H9 (cell line): ENCODE measurements around the gene ALG11. TPM values are rescaled to one million over a fixed set of nuclear protein-coding genes. Genes with fewer than 3 reads are reported as not detected.

ENCODE experiments used
- DNase-seq: peaks from one replicate; pipeline ENCODE4 v3.0.0-alpha.2; 2017
- H2AFZ ChIP-seq: one replicate; pipeline ENCODE4 v1.6.1; 2013; ENCODE audit warnings: mild to moderate bottlenecking, low read length, control low read depth, moderate library complexity
- H2AK5ac ChIP-seq: 2 replicates; pipeline ENCODE4 v1.6.1; 2013; ENCODE audit warnings: low read length, control low read depth, mixed read lengths; ENCODE audit not compliant: insufficient read length
- H2BK120ac ChIP-seq: one replicate; pipeline ENCODE4 v1.6.1; 2013; ENCODE audit warnings: low read depth, mild to moderate bottlenecking, low read length, control low read depth, inconsistent platforms; ENCODE audit not compliant: poor library complexity, severe bottlenecking
- H2BK12ac ChIP-seq: 2 replicates; pipeline ENCODE4 v1.6.1; 2013; ENCODE audit warnings: low read length, control low read depth, mixed read lengths, low read depth; ENCODE audit not compliant: insufficient read length
- H2BK15ac ChIP-seq: 2 replicates; pipeline ENCODE4 v1.6.1; 2013; ENCODE audit warnings: low read depth, low read length, control low read depth
- H2BK20ac ChIP-seq: one replicate; pipeline ENCODE4 v1.6.1; 2013; ENCODE audit warnings: low read depth, mild to moderate bottlenecking, low read length, control low read depth, inconsistent platforms; ENCODE audit not compliant: poor library complexity, severe bottlenecking
- H2BK5ac ChIP-seq: 2 replicates; pipeline ENCODE4 v1.6.1; 2013; ENCODE audit warnings: low read length, control low read depth, mixed read lengths; ENCODE audit not compliant: insufficient read length
- H3K14ac ChIP-seq: 2 replicates; pipeline ENCODE4 v1.6.1; 2013; ENCODE audit warnings: low read length, control low read depth; ENCODE audit not compliant: insufficient read depth
- H3K18ac ChIP-seq: 2 replicates; pipeline ENCODE4 v1.6.1; 2013; ENCODE audit warnings: low read depth, mild to moderate bottlenecking, mixed read lengths, low read length, control low read depth; ENCODE audit not compliant: insufficient read length
- H3K23ac ChIP-seq: 2 replicates; pipeline ENCODE4 v1.6.1; 2013; ENCODE audit warnings: low read length, control low read depth, mixed read lengths, low read depth; ENCODE audit not compliant: insufficient read length
- H3K23me2 ChIP-seq: 2 replicates; pipeline ENCODE4 v1.6.1; 2013; ENCODE audit warnings: low read depth, mild to moderate bottlenecking, mixed read lengths, low read length, control low read depth; ENCODE audit not compliant: insufficient read length, poor library complexity, severe bottlenecking
- H3K27ac ChIP-seq: 2 replicates; pipeline ENCODE4 v1.5.1; 2013; ENCODE audit warnings: low read length, control low read depth, mixed read lengths, low read depth; ENCODE audit not compliant: insufficient read length
- H3K27me3 ChIP-seq: 2 replicates; pipeline ENCODE4 v1.6.1; 2013; ENCODE audit warnings: low read length, control low read depth, inconsistent platforms; ENCODE audit not compliant: insufficient read depth
- H3K4ac ChIP-seq: 2 replicates; pipeline ENCODE4 v1.6.1; 2013; ENCODE audit warnings: low read depth, mild to moderate bottlenecking, control low read depth, inconsistent platforms, low read length, moderate library complexity
- H3K4me1 ChIP-seq: 2 replicates; pipeline ENCODE4 v1.6.1; 2013; ENCODE audit warnings: low read length, control low read depth, inconsistent platforms; ENCODE audit not compliant: insufficient read depth
- H3K4me2 ChIP-seq: 2 replicates; pipeline ENCODE4 v1.6.1; 2013; ENCODE audit warnings: low read length, control low read depth, mixed read lengths; ENCODE audit not compliant: insufficient read length, insufficient read depth
- H3K56ac ChIP-seq: 2 replicates; pipeline ENCODE4 v1.6.1; 2013; ENCODE audit warnings: low read depth, mild to moderate bottlenecking, mixed read lengths, low read length, control low read depth; ENCODE audit not compliant: insufficient read length
- H3K79me1 ChIP-seq: 2 replicates; pipeline ENCODE4 v1.6.1; 2013; ENCODE audit warnings: low read depth, mild to moderate bottlenecking, moderate library complexity, low read length, control low read depth, inconsistent platforms; ENCODE audit not compliant: insufficient read depth, poor library complexity, severe bottlenecking
- H3K79me2 ChIP-seq: 2 replicates; pipeline ENCODE4 v1.6.1; 2013; ENCODE audit warnings: low read length, control low read depth, inconsistent platforms; ENCODE audit not compliant: insufficient read depth
- H3K9ac ChIP-seq: 2 replicates; pipeline ENCODE4 v1.6.1; 2013; ENCODE audit warnings: low read length, control low read depth, mixed read lengths; ENCODE audit not compliant: insufficient read length; ENCODE audit errors: extremely low read depth
- H3K9me3 ChIP-seq: one replicate; pipeline ENCODE4 v1.6.1; 2013; ENCODE audit warnings: low read depth, low read length, inconsistent platforms; ENCODE audit not compliant: control insufficient read depth
- H3T11ph ChIP-seq: one replicate; pipeline ENCODE4 v1.6.1; 2013; ENCODE audit warnings: mild to moderate bottlenecking, low read length, control low read depth, inconsistent platforms
- H4K20me1 ChIP-seq: one replicate; pipeline ENCODE4 v1.6.1; 2013; ENCODE audit not compliant: control insufficient read depth, insufficient read length, insufficient read depth
- H4K5ac ChIP-seq: 2 replicates; pipeline ENCODE4 v1.6.1; 2013; ENCODE audit warnings: low read depth, mild to moderate bottlenecking, mixed read lengths, low read length, control low read depth; ENCODE audit not compliant: insufficient read length
- H4K8ac ChIP-seq: replicated peaks from 2 replicates; pipeline ENCODE4 v1.6.1; 2013; ENCODE audit warnings: low read length, control low read depth, mixed read lengths, low read depth; ENCODE audit not compliant: insufficient read length
- H4K91ac ChIP-seq: 2 replicates; pipeline ENCODE4 v1.6.1; 2013; ENCODE audit warnings: low read depth, mild to moderate bottlenecking, moderate library complexity, mixed read lengths, low read length, control low read depth; ENCODE audit not compliant: insufficient read length
- H3K27ac Mint-ChIP-seq, 3 experiments: 2 replicates in 2 of 3; 3 replicates in 1 of 3; pipeline ENCODE4 v1.8.0; 2020 to 2021; ENCODE audit warnings: mixed read lengths in 3 of 3, mild to moderate bottlenecking in 1 of 3, moderate library complexity in 1 of 3
- H3K27me3 Mint-ChIP-seq: 2 replicates; pipeline ENCODE4 v1.8.0; 2021; ENCODE audit warnings: low read depth, mild to moderate bottlenecking, moderate library complexity, mixed read lengths
- H3K36me3 Mint-ChIP-seq, 3 experiments: 2 replicates in 2 of 3; 3 replicates in 1 of 3; pipeline ENCODE4 v1.8.0; 2020 to 2021; ENCODE audit warnings: low read depth in 3 of 3, mixed read lengths in 3 of 3; ENCODE audit not compliant: insufficient read depth in 1 of 3
- H3K4me1 Mint-ChIP-seq, 2 experiments: 2 replicates each; pipeline ENCODE4 v1.8.0; 2020; ENCODE audit warnings: mixed read lengths in 2 of 2
- H3K4me3 Mint-ChIP-seq, 2 experiments: 2 replicates in 1 of 2; 3 replicates in 1 of 2; pipeline ENCODE4 v1.8.0; 2020 to 2021; ENCODE audit warnings: mild to moderate bottlenecking in 2 of 2, mixed read lengths in 2 of 2, moderate library complexity in 1 of 2
- H3K9me3 Mint-ChIP-seq, 2 experiments: 2 replicates in 1 of 2; 3 replicates in 1 of 2; pipeline ENCODE4 v1.8.0; 2020; ENCODE audit warnings: mild to moderate bottlenecking in 2 of 2, mixed read lengths in 2 of 2, moderate library complexity in 1 of 2
- CTCF ChIP-seq: fragments of 200-600 bp; sonication (generic); conservative IDR thresholded peaks from 3 replicates; pipeline ENCODE4 v1.8.0; 2021; ENCODE audit warnings: antibody characterized with exemption, mild to moderate bottlenecking
- WGBS: extraction: QIAGEN DNeasy Blood & Tissue Kit; methylation state at CpG from one replicate; pipeline ENCODE4 v1.1.7; 2013; ENCODE audit warnings: missing lambda C conversion rate, low lambda C conversion rate, mixed read lengths; ENCODE audit not compliant: insufficient read length; ENCODE audit errors: extremely low coverage; 5-methylcytosine and 5-hydroxymethylcytosine counted together
- total RNA-seq: library from RNA; stranded (reverse); gene quantifications from 2 replicates; pipeline ENCODE4 v1.2.1, GENCODE V29; 2021

Gene ALG11
- total RNA-seq, 1 experiment from 2014 or later, result 46.6 TPM

DNA sequence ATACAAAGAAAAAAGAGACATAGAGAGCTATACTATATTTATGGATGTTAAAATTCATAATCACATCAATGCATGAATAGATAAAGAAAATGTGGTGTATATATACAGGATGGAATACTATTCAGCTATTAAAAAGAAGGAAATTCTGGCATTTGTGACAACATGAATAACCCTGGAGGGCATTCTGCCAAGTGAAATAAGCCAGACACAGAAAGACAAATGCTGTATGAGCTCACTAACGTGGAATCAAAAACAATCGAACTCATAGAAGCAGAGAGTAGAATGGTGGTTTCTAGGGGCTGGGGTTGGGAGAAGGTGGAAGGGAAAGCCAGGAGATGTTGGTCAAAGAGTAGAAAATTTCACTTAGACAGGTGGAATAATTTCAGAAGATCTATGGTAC is 36.3 kb downstream of the ALG11 start:
- Mint-ChIP-seq H3K4me3 (no peak overlapping the region), H3K27me3 (no peaks in the 10 kb centered on the region), H3K36me3 (no peaks in the 10 kb centered on the region), H3K27ac (no peak overlapping the region), H3K9me3 (no peaks in the 10 kb centered on the region; a peak in 1 of 5 replicates), H3K4me1 (peaks cover 14% of the 10 kb centered on the region in 2 experiments)
- Histone ChIP-seq H3K14ac (no peak overlapping the region), H2AFZ (no peak overlapping the region), H3T11ph (no peak overlapping the region), H2BK5ac (no peak overlapping the region), H4K91ac (no peak overlapping the region), H3K4me1 (no peaks in the 10 kb centered on the region), H4K5ac (no peak overlapping the region), H2BK15ac (no peak overlapping the region), H3K4ac (no peak overlapping the region), H3K4me2 (no peak overlapping the region), H3K23me2 (no peaks in the 10 kb centered on the region), H2AK5ac (no peak overlapping the region), H2BK20ac (no peak overlapping the region), H3K18ac (no peak overlapping the region), H3K9me3 (no peaks in the 10 kb centered on the region), H4K20me1 (no peaks in the 10 kb centered on the region), H3K9ac (no peak overlapping the region), H3K27me3 (no peaks in the 10 kb centered on the region), H2BK12ac (no peak overlapping the region), H3K27ac (no peak overlapping the region), H3K79me2 (no peaks in the 10 kb centered on the region), H3K79me1 (no peaks in the 10 kb centered on the region), H3K56ac (no peak overlapping the region), H4K8ac (no peak overlapping the region), H3K23ac (no peak overlapping the region), H2BK120ac (no peak overlapping the region)
- no peak for TF ChIP-seq CTCF
- DNase-seq, result no peak
- no CpG with 5 or more reads among the region's 2 CpGs for WGBS
